ENCODE measurements around the gene LHFPL6. TPM values are rescaled to one million over a fixed set of nuclear protein-coding genes. Genes with fewer than 3 reads are reported as not detected.

Gene LHFPL6
- total and polyA plus RNA-seq, 11 donors = 34.4 to 74.4 (median 53.2) TPM

GRCh38 chr13:39588384-39588783 lies 14.6 kb downstream of the LHFPL6 start:
- H3K27ac ChIP-seq = peak overlapping the region in 7 of 12 donors; percentile 2 to 25 (median 14)
- WGBS, 4 donors = 34 to 62% (median 45%) methylated on average over 2 of the region's 2 CpGs

GRCh38 chr13:39587939-39588338 lies 15.1 kb downstream of the LHFPL6 start:
- Histone ChIP-seq H3K27ac (peak overlapping the region in 8 of 12 donors; percentile 2 to 26 (median 14)), H3K4me3 (no peak overlapping the region), H3K9me3 (no peaks in the 10 kb centered on the region), H3K4me1 (peaks cover 2 to 77% (median 38%) of the 10 kb centered on the region in 12 donors), H3K36me3 (no peaks in the 10 kb centered on the region), H3K27me3 (no peaks in the 10 kb centered on the region)
- TF ChIP-seq CTCF (IDR thresholded peaks at IDR 0.05) = no peak
- no peak for TF ChIP-seq POLR2A (IDR thresholded peaks at IDR 0.05)
- ATAC-seq (peak; percentile 35 to 77 (median 74)), DNase-seq (peak in 1 of 5 donors; percentile 32)
- WGBS, 4 donors = 33 to 53% (median 49%) methylated on average over 7 of the region's 7 CpGs
- intact Hi-C loops (cut with DNase I) = no loop called here

More at GRCh38 chr13:39588384-39588783, 14.6 kb downstream of the LHFPL6 start:
- ATAC-seq = no peak
- TF ChIP-seq CTCF (IDR thresholded peaks at IDR 0.05) = no peak
- TF ChIP-seq POLR2A (IDR thresholded peaks at IDR 0.05) = no peak
- intact Hi-C loops (cut with DNase I) = no loop called here
- DNase-seq = no peak
- H3K4me1 ChIP-seq = peaks cover 2 to 76% (median 37%) of the 10 kb centered on the region in 12 donors
- H3K36me3 ChIP-seq = no peaks in the 10 kb centered on the region
- no peak overlapping the region for H3K4me3 ChIP-seq
- no peaks in the 10 kb centered on the region for H3K27me3 ChIP-seq
- H3K9me3 ChIP-seq = no peaks in the 10 kb centered on the region

GRCh38 chr13:39586958-39587605 lies 15.9 kb downstream of the LHFPL6 start:
- Histone ChIP-seq H3K9me3 (no peaks in the 10 kb centered on the region), H3K4me3 (no peak overlapping the region), H3K27me3 (no peaks in the 10 kb centered on the region), H3K4me1 (peaks cover 2 to 84% (median 43%) of the 10 kb centered on the region in 12 donors), H3K36me3 (no peaks in the 10 kb centered on the region), H3K27ac (peak overlapping the region in 4 of 12 donors; percentile 2 to 15 (median 12))
- DNase-seq = no peak
- 73 to 89% (median 80%) methylated on average over 5 of the region's 5 CpGs for WGBS, 4 donors
- intact Hi-C loops (cut with DNase I) = no loop called here
- no peak for TF ChIP-seq POLR2A (IDR thresholded peaks at IDR 0.05)
- TF ChIP-seq CTCF (IDR thresholded peaks at IDR 0.05) = no peak
- ATAC-seq = peak in 1 of 4 donors; percentile 22

GRCh38 chr13:39586151-39586550 lies 16.8 kb downstream of the LHFPL6 start:
- peaks cover 1 to 84% (median 43%) of the 10 kb centered on the region in 12 donors for H3K4me1 ChIP-seq
- no peaks in the 10 kb centered on the region for H3K9me3 ChIP-seq
- intact Hi-C loops (cut with DNase I) = no loop called here
- TF ChIP-seq POLR2A (IDR thresholded peaks at IDR 0.05) (no peak), CTCF (IDR thresholded peaks at IDR 0.05) (no peak)
- no peaks in the 10 kb centered on the region for H3K27me3 ChIP-seq
- H3K27ac ChIP-seq = no peak overlapping the region
- ATAC-seq (no peak), DNase-seq (no peak)
- WGBS, 4 donors = 54 to 77% (median 67%) methylated on average over 1 of the region's 1 CpG
- no peaks in the 10 kb centered on the region for H3K36me3 ChIP-seq
- H3K4me3 ChIP-seq = no peak overlapping the region
